SK-N-SH (cell line): Measurements from ENCODE around the gene RTN4RL2.

ENCODE experiments used
- CHD2 ChIP-seq: fragments of 150-350 bp; IDR thresholded peaks from 2 replicates; pipeline ENCODE4 v1.6.1; 2018; ENCODE audit warnings: low read length; ENCODE audit not compliant: partially characterized antibody
- EP300 ChIP-seq, 2 experiments: IDR thresholded peaks; 2 replicates each; pipeline versions ENCODE4 v1.4.0 to v1.6.1; 2012; ENCODE audit warnings: borderline replicate concordance in 1 of 2, low read depth in 1 of 2, low read length in 1 of 2

DNA sequence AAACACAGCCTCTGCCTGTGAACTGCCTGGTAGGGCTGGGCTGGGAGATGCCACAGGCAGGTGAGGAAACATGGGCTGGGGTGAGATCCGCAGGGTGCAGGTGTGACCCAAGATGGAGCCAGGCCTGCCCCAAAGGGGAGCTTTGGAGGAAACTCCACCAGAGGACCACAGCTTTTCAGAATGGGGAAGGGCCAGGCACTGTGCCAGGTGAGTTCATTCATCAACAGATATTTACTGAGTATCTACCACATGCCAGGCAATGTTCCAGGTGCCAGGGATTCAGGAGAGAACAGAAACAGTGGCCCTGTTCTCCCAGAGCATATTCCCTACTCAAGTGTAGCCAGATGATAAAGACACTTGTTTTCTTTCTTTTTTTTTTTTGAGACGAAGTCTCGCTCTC lies 11.2 kb downstream of the RTN4RL2 start:
- TF ChIP-seq EP300 (IDR thresholded peaks at IDR 0.05; ENCODE audit: borderline replicate concordance in 1 of 2, low read depth in 1 of 2, low read length in 1 of 2) = no peak
- no peak for TF ChIP-seq CHD2
